ENCODE data around the gene TRH. TPM values are rescaled to one million over a fixed set of nuclear protein-coding genes. Genes with fewer than 3 reads are reported as not detected.

The TRH gene, protein sequence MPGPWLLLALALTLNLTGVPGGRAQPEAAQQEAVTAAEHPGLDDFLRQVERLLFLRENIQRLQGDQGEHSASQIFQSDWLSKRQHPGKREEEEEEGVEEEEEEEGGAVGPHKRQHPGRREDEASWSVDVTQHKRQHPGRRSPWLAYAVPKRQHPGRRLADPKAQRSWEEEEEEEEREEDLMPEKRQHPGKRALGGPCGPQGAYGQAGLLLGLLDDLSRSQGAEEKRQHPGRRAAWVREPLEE
- total RNA-seq (not detected), polyA plus RNA-seq (not detected), total RNA-seq (0 to 0.21 (median 0) reads per million in 6 experiments)

DNA sequence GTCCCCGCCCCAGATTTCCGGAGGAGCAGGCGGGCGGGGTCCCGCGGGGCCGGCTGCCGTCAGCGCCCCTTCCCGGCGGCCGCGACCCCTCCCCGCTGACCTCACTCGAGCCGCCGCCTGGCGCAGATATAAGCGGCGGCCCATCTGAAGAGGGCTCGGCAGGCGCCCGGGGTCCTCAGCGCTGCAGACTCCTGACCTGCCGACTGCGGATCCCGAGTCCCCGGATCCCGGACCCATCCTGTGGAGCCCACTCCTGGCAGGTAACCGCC, at the start of gene TRH:
TSS of gene TRH (plus strand) at position 157 of the 269 bp plus-strand sequence. CDS start 1,097 bp downstream, outside the sequence.
- Mint-ChIP-seq H3K4me1 (peaks cover 4 to 14% (median 8%) of the 10 kb centered on the region in 4 donors), H3K27me3 (peaks cover 19 to 69% (median 48%) of the 10 kb centered on the region in 5 donors), H3K4me3 (peak within 1 kb of the TSS; percentile 55 to 84 (median 78)), H3K9me3 (peaks cover 0 to 2% (median 0%) of the 10 kb centered on the region in 9 donors), H3K36me3 (no peaks in the 10 kb centered on the region), H3K27ac (no peak within 1 kb of the TSS)
- DNase-seq (no peak), ATAC-seq (peak; percentile 17 to 23)
- POLR2A ChIA-PET: interaction anchor here (0.6 kb wide), 1 partner anchor 1052 kb away, joined by 4 read pairs; no protein-coding TSS in a partner anchor

DNA sequence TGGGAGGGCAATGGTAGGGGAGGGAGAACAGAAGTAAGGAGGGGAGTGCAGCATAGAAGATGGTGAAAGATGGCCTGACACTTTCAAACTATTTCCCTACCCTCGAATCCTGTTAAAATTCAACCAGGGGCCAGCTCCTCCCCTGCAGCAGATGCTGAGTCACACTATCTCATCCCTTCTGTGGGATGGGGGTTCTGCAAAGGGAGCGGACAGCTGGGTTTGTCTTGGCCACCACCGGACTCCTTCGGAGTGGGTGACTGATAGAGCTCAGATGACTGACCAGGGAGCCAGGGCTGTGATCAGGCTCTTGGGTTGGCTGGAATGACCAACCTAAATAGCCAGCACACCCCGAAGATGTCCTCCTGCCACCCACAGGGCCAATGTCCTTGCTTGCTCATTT, 47.4 kb upstream of the TRH start:
- H3K27ac Mint-ChIP-seq: no peak overlapping the region
- POLR2A ChIA-PET: no interaction called here
- DNase-seq (no peak), ATAC-seq (no peak)
- H3K27me3 Mint-ChIP-seq: peaks cover 4 to 30% (median 11%) of the 10 kb centered on the region in 5 donors
- H3K4me1 Mint-ChIP-seq: peaks cover 0 to 1% (median 0%) of the 10 kb centered on the region in 4 donors
- peaks cover 0 to 21% (median 12%) of the 10 kb centered on the region in 3 donors for H3K36me3 Mint-ChIP-seq
- peaks cover 9 to 53% (median 20%) of the 10 kb centered on the region in 9 donors for H3K9me3 Mint-ChIP-seq
- no peak overlapping the region for H3K4me3 Mint-ChIP-seq

DNA sequence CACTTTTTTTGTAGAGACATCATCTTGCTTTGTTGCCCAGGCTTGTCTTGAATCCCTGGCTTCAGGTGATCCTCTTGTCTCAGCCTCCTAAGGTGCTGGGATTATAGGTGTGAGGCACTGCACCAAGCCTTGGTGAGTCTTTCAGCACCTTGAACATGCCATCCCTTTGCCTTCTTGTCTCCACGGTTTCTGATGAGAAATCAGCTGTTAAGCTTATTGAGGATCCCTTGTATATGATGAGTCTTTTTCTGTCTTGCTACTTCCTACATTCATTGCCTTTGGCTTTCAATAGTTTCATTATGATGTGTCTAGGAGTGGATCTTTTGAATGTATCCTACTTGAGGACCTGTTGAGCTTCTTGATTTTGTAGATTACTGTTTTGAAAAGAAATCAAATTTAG, 45.1 kb upstream of the TRH start:
- Mint-ChIP-seq H3K27me3 (peaks cover 2 to 20% (median 8%) of the 10 kb centered on the region in 5 donors), H3K9me3 (peaks cover 7 to 41% (median 19%) of the 10 kb centered on the region in 9 donors), H3K36me3 (peaks cover 0 to 21% (median 10%) of the 10 kb centered on the region in 3 donors), H3K4me1 (peaks cover 0 to 3% (median under 1%) of the 10 kb centered on the region in 4 donors), H3K27ac (no peak overlapping the region), H3K4me3 (no peak overlapping the region)
- POLR2A ChIA-PET: no interaction called here
- DNase-seq (no peak), ATAC-seq (no peak)

DNA sequence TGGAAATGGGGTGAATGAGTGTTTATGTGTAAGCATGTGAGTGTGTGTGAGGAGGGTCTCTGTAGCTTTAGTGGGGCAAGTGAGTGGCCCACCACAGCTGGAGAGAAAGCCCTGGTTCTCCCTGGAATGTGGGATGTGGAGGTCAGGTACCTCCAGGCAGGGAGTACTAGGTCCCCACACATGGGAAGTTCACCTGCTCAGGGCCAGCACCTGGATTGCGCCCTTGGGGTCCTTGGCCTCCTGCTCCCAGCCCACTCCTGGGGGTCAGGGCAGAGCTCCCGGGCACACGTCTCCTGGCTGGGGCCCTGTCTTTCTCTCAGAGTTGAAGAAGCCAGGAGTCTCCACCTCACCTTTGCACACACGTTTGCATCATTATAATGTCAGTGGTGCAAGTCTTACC, 41.0 kb upstream of the TRH start:
- ATAC-seq (no peak), DNase-seq (no peak)
- peaks cover 5 to 24% (median 10%) of the 10 kb centered on the region in 9 donors for H3K9me3 Mint-ChIP-seq
- H3K27ac Mint-ChIP-seq: no peak overlapping the region
- peaks cover 0 to 7% (median 0%) of the 10 kb centered on the region in 5 donors for H3K27me3 Mint-ChIP-seq
- POLR2A ChIA-PET: no interaction called here
- H3K36me3 Mint-ChIP-seq: peaks cover 0 to 12% (median 8%) of the 10 kb centered on the region in 3 donors
- H3K4me3 Mint-ChIP-seq: no peak overlapping the region
- peaks cover 4 to 17% (median 8%) of the 10 kb centered on the region in 4 donors for H3K4me1 Mint-ChIP-seq

DNA sequence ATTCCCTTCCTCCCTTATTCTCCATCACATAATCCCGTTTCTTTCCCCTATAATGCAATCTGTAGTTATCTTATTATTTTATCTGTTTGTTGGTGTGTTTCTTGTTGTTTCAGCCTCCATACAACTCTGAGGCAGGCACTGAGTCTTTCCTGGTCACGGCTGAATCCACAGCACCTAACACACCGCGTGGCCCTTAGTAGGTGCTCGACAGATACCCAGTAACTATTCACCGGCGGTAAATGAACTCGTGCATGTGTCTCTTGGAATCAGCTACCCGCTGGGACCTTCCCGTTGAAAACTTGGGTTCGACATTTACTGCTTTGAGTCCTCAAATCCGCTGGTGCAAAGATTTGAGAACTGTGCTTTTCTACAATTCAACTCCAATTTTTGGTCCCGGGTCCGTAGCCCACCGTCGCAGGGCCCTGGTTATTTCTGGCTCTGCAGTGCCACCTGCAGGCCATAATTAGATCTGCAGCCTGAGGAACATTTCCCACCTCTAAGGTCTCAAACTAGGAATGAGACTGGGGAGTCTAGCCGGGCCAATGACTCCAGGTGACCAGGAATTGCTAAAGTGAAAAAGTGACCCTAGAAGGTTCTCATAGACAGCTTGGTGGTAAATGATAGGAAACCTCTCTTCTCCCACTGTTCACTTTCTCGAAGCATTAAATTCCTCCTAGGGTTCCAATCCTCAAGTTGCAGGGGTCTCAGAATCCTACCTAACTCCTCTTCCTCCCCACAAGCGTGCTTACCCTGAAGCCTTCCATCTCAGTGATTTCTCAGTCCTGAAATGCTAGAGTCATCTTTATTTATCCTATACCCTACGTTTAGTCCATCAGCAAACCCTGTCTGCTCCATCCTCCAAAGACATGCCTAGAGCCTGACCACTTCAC, 40.0 kb upstream of the TRH start:
- H3K27me3 Mint-ChIP-seq: peaks cover 0 to 9% (median 3%) of the 10 kb centered on the region in 5 donors
- ATAC-seq (peak; percentile 46 to 57), DNase-seq (peak in 8 of 10 donors; percentile 10 to 53 (median 26))
- peaks cover 4 to 17% (median 8%) of the 10 kb centered on the region in 4 donors for H3K4me1 Mint-ChIP-seq
- H3K27ac Mint-ChIP-seq: peak overlapping the region in 3 of 10 donors; percentile 2 to 68 (median 49)
- H3K36me3 Mint-ChIP-seq: peaks cover 0 to 9% (median 8%) of the 10 kb centered on the region in 3 donors
- POLR2A ChIA-PET: no interaction called here
- H3K4me3 Mint-ChIP-seq: peak overlapping the region in 1 of 10 donors; percentile 47
- H3K9me3 Mint-ChIP-seq: peaks cover 3 to 16% (median 8%) of the 10 kb centered on the region in 9 donors

DNA sequence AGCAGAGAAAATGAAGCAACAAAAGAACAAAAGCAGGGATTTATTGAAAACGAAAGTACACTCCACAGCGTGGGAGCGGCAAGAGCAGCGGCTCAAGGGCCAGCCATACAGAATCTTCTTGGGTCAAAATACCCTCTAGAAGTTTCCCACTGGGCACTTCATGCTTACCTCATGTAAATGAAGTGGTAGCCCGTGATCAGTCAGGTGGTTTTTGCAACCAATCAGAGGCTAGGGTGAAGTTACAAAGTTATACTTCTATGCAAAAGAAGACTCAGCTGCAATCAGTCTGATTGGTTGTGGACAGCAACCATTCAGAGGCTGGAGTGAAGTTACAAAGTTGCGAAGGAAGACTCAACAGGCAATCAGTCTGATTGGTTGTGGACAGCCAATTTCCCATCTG, 37.8 kb upstream of the TRH start:
- POLR2A ChIA-PET: no interaction called here
- Mint-ChIP-seq H3K27ac (peak overlapping the region in 4 of 10 donors; percentile 56 to 75 (median 68)), H3K36me3 (no peaks in the 10 kb centered on the region), H3K9me3 (peaks cover 0 to 3% (median 0%) of the 10 kb centered on the region in 9 donors), H3K27me3 (peaks cover 0 to 9% (median 3%) of the 10 kb centered on the region in 5 donors), H3K4me1 (peaks cover 4 to 17% (median 8%) of the 10 kb centered on the region in 4 donors), H3K4me3 (peak overlapping the region; percentile 53 to 90 (median 72))
- DNase-seq (peak in 6 of 10 donors; percentile 9 to 45 (median 36)), ATAC-seq (peak; percentile 80 to 87)

DNA sequence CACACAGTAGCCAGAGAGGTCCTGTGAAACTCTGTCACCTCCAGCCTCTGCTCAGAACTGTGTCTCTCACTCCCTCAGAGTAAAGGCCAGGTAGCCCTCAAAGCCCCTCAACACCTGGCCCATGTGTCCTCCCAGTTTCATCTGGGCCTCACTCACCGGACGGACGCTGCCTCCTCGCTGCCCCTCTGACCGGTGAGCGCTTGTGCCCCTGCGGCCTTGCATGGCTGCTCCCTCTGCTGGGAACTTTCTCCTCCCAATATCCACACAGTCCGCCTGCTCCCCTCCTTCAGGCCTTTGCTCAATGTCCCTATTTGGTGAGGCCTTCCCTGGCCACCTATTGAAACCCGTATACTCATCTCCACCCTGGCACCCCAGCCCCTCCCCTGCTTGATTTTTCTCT, 36.8 kb upstream of the TRH start:
- POLR2A ChIA-PET: interaction anchor here (0.7 kb wide), 1 partner anchor 622 kb away, joined by 3 read pairs; no protein-coding TSS in a partner anchor
- ATAC-seq (no peak), DNase-seq (no peak)
- H3K9me3 Mint-ChIP-seq: no peaks in the 10 kb centered on the region
- peaks cover 3 to 18% (median 4%) of the 10 kb centered on the region in 5 donors for H3K27me3 Mint-ChIP-seq
- H3K4me3 Mint-ChIP-seq: peak overlapping the region in 2 of 10 donors; percentile 1 to 12
- peaks cover 6 to 17% (median 8%) of the 10 kb centered on the region in 4 donors for H3K4me1 Mint-ChIP-seq
- no peak overlapping the region for H3K27ac Mint-ChIP-seq
- no peaks in the 10 kb centered on the region for H3K36me3 Mint-ChIP-seq

DNA sequence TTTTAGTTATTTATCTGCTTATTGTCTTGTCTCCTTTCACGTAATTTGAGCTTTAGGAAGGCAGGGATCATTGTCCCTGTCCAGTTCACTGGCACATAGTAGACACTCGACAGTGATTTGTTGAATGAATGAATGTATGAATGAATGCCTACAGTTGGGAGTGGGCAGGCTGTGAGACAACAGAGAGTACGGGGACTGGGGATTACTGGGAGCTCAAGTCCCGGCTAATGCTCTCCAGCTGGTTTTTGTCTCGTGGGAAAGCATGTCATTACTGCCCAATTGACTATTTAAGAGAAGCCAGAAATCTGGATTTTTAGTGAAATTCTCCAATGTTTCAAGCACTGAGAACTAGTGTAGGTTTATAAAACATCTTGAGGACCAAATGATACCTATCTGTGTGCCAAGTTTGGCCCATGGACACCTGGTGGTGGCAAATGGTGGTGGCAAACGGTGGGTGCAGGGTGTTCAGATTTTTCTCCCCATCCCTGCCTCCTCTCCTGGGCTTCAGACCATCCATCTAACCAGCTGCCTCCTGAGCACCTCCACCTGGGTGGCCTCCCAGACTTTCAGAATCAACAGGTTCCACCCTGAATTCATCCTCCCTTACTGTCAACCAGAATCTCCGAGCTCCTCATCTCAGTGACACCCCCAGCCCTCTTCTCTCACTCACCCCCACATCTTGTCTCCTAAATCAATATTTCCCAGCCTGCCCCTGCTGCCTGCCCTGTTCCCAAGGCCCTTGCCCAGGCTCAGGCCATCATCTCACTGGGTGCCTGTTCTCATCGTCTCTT, 36.2 kb upstream of the TRH start:
- H3K4me3 Mint-ChIP-seq: peak overlapping the region in 2 of 10 donors; percentile 1 to 12
- no peaks in the 10 kb centered on the region for H3K36me3 Mint-ChIP-seq
- H3K9me3 Mint-ChIP-seq: no peaks in the 10 kb centered on the region
- peaks cover 6 to 17% (median 8%) of the 10 kb centered on the region in 4 donors for H3K4me1 Mint-ChIP-seq
- peak overlapping the region in 1 of 10 donors; percentile 22 for H3K27ac Mint-ChIP-seq
- ATAC-seq: no peak
- DNase-seq: no peak
- POLR2A ChIA-PET: no interaction called here
- peaks cover 3 to 18% (median 5%) of the 10 kb centered on the region in 5 donors for H3K27me3 Mint-ChIP-seq

DNA sequence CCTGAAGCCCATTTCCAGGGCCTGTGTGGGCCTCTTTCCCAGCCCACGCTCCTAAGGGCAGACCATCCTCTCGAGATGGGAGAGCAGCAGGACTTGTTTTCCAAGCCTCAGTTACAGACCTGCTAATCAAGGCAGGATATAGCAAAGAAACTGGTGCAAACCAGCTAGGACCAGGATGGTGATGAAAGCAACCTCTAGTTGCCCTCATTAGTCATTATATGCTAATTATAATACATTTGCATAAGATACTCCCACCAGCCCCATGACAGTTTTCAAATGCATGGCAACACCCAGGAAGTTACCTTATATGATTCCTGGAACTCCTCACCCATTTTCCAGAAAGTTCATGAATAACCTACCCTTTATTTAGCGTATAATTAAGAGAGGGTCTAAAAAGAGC, 34.4 kb upstream of the TRH start:
- Mint-ChIP-seq H3K36me3 (no peaks in the 10 kb centered on the region), H3K27ac (no peak overlapping the region), H3K9me3 (no peaks in the 10 kb centered on the region), H3K4me1 (peaks cover 4 to 9% (median 7%) of the 10 kb centered on the region in 4 donors), H3K4me3 (no peak overlapping the region), H3K27me3 (peaks cover 6 to 18% (median 7%) of the 10 kb centered on the region in 5 donors)
- DNase-seq: no peak
- no peak for ATAC-seq
- POLR2A ChIA-PET: no interaction called here

DNA sequence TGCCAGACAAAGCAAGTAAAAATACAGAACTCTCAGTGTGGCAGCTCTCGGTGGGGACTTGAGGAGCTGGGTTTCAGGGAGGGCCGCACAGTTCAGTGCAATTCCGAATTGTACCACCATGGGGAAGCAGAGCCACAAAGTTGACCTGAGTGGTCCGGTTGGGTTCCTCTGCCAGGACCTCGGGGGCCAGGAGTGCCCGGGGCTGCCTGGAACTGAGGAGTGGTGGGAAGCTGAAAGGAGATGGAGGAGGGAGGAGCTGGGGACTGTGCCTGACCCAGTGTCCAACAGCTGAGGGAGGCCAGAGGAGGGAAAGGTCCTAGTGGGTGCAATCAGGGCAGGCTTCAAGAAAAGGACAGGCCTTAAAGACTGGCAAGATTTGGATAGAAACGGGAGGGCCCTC, 32.2 kb upstream of the TRH start:
- H3K9me3 Mint-ChIP-seq: peaks cover 0 to 4% (median 0%) of the 10 kb centered on the region in 9 donors
- DNase-seq (peak in 6 of 10 donors; percentile 6 to 31 (median 20)), ATAC-seq (peak; percentile 56 to 58)
- H3K27ac Mint-ChIP-seq: no peak overlapping the region
- no peak overlapping the region for H3K4me3 Mint-ChIP-seq
- POLR2A ChIA-PET: no interaction called here
- H3K4me1 Mint-ChIP-seq: peaks cover 0 to 2% (median 0%) of the 10 kb centered on the region in 4 donors
- H3K27me3 Mint-ChIP-seq: peaks cover 6 to 18% (median 6%) of the 10 kb centered on the region in 5 donors
- no peaks in the 10 kb centered on the region for H3K36me3 Mint-ChIP-seq

DNA sequence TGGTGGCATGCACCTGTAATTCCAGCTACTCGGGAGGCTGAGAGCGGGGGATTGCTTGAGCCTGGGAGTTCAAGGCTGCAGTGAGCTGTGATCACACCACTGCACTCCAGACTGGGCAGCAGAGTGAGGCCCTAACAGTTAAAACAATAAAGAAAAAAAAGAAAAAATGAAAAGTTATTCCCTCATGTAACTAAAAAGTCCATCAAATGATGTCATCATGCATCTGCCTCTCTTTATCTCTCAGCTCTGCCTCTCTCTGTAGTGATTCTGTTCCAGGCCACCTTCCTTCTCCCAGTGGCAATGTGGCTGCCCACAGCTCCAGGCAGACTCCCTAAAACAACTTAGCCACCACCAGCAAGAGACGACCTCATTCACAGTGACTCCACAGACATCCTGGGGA, 31.5 kb upstream of the TRH start:
- Mint-ChIP-seq H3K4me3 (no peak overlapping the region), H3K9me3 (peaks cover 0 to 6% (median 0%) of the 10 kb centered on the region in 9 donors), H3K36me3 (no peaks in the 10 kb centered on the region), H3K27ac (no peak overlapping the region), H3K27me3 (peaks cover 6 to 22% (median 7%) of the 10 kb centered on the region in 5 donors), H3K4me1 (peaks cover 0 to 4% (median 1%) of the 10 kb centered on the region in 4 donors)
- POLR2A ChIA-PET: no interaction called here
- no peak for DNase-seq
- no peak for ATAC-seq

DNA sequence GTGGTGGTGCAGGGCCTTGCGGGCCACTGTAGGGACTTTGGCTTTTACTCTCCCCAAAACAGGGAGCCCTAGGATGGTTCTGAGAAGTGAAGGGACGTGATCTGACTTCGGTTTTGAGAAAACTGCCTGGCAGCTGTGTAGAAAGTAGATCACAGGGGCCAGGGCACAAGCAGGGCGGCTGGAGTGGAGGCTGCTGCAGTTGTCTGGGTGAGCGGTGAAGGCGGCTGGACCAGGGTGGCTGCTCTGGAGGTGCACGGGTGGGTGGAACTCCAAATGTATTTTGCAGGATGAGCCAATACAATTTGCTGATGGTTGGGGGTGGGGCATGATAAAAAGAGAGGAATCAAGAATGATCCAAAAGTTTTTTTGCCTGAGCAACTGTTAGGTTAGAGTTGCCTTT, 29.8 kb upstream of the TRH start:
- Mint-ChIP-seq H3K27ac (no peak overlapping the region), H3K9me3 (peaks cover 0 to 6% (median 0%) of the 10 kb centered on the region in 9 donors), H3K36me3 (no peaks in the 10 kb centered on the region), H3K27me3 (peaks cover 4 to 18% (median 8%) of the 10 kb centered on the region in 5 donors), H3K4me3 (no peak overlapping the region), H3K4me1 (peaks cover 0 to 4% (median 1%) of the 10 kb centered on the region in 4 donors)
- ATAC-seq: no peak
- POLR2A ChIA-PET: no interaction called here
- DNase-seq: no peak

Data from naive thymus-derived CD8-positive, alpha-beta T cell (primary cell).